ENCODE data around the gene PLCG2.

Gene PLCG2

GRCh38 chr16:81830845-81831540, 51.9 kb downstream of the PLCG2 start:
- TF ChIP-seq TCF12 (IDR thresholded peaks at IDR 0.05; ENCODE audit: low read depth) = no peak
- TF ChIP-seq CEBPB (IDR thresholded peaks at IDR 0.05) = no peak
- no peak for TF ChIP-seq CREB1 (IDR thresholded peaks at IDR 0.05; ENCODE audit: low read depth)
- no peak for TF ChIP-seq ZBTB7A (IDR thresholded peaks at IDR 0.05; ENCODE audit: low read depth)
- no peak for TF ChIP-seq USF1 (IDR thresholded peaks at IDR 0.05)
- TF ChIP-seq REST (IDR thresholded peaks at IDR 0.05; ENCODE audit: low read depth) = no peak
- no peak for TF ChIP-seq RAD21 (IDR thresholded peaks at IDR 0.05; ENCODE audit: low read depth)
- no peak for TF ChIP-seq TEAD4 (IDR thresholded peaks at IDR 0.05)
- no peak for TF ChIP-seq TAF1 (IDR thresholded peaks at IDR 0.05; ENCODE audit: low read depth)
- no peak for TF ChIP-seq MAX (IDR thresholded peaks at IDR 0.05)
- TF ChIP-seq EGR1 (IDR thresholded peaks at IDR 0.05) = no peak
- TF ChIP-seq EP300 (IDR thresholded peaks at IDR 0.05; ENCODE audit: borderline replicate concordance) = no peak
- TF ChIP-seq YY1 (IDR thresholded peaks at IDR 0.05; ENCODE audit: low read depth) = no peak
- TF ChIP-seq FOXM1 (IDR thresholded peaks at IDR 0.05; ENCODE audit: borderline replicate concordance, low read depth) = no peak
- TF ChIP-seq NFIC (IDR thresholded peaks at IDR 0.05) = no peak

GRCh38 chr16:81831722-81832126, 52.6 kb downstream of the PLCG2 start:
- TF ChIP-seq YY1 (IDR thresholded peaks at IDR 0.05; ENCODE audit: low read depth) (no peak), FOXM1 (IDR thresholded peaks at IDR 0.05; ENCODE audit: borderline replicate concordance, low read depth) (no peak), EGR1 (IDR thresholded peaks at IDR 0.05) (no peak), ZBTB7A (IDR thresholded peaks at IDR 0.05; ENCODE audit: low read depth) (no peak), TAF1 (IDR thresholded peaks at IDR 0.05; ENCODE audit: low read depth) (no peak), REST (IDR thresholded peaks at IDR 0.05; ENCODE audit: low read depth) (no peak), TEAD4 (IDR thresholded peaks at IDR 0.05) (no peak), CEBPB (IDR thresholded peaks at IDR 0.05) (no peak)

- TF ChIP-seq YY1 (IDR thresholded peaks at IDR 0.05; ENCODE audit: low read depth) = no peak
- no peak for TF ChIP-seq NFIC (IDR thresholded peaks at IDR 0.05)
- TF ChIP-seq USF1 (IDR thresholded peaks at IDR 0.05) = no peak
- TF ChIP-seq CREB1 (IDR thresholded peaks at IDR 0.05; ENCODE audit: low read depth) = no peak
- no peak for TF ChIP-seq TAF1 (IDR thresholded peaks at IDR 0.05; ENCODE audit: low read depth)
- TF ChIP-seq ZBTB7A (IDR thresholded peaks at IDR 0.05; ENCODE audit: low read depth) = no peak
- no peak for TF ChIP-seq MAX (IDR thresholded peaks at IDR 0.05)
- TF ChIP-seq EP300 (IDR thresholded peaks at IDR 0.05; ENCODE audit: borderline replicate concordance) = no peak
- TF ChIP-seq TCF12 (IDR thresholded peaks at IDR 0.05; ENCODE audit: low read depth) = no peak
- no peak for TF ChIP-seq CEBPB (IDR thresholded peaks at IDR 0.05)
- no peak for TF ChIP-seq FOXM1 (IDR thresholded peaks at IDR 0.05; ENCODE audit: borderline replicate concordance, low read depth)
- no peak for TF ChIP-seq EGR1 (IDR thresholded peaks at IDR 0.05)
- no peak for TF ChIP-seq REST (IDR thresholded peaks at IDR 0.05; ENCODE audit: low read depth)
- TF ChIP-seq TEAD4 (IDR thresholded peaks at IDR 0.05) = no peak
- no peak for TF ChIP-seq RAD21 (IDR thresholded peaks at IDR 0.05; ENCODE audit: low read depth)
Observed at GRCh38 chr16:81832801-81833547, 53.9 kb downstream of the PLCG2 start.

- TF ChIP-seq TAF1 (IDR thresholded peaks at IDR 0.05; ENCODE audit: low read depth) (no peak), FOXM1 (IDR thresholded peaks at IDR 0.05; ENCODE audit: borderline replicate concordance, low read depth) (no peak), USF1 (IDR thresholded peaks at IDR 0.05) (no peak), MAX (IDR thresholded peaks at IDR 0.05) (no peak), CREB1 (IDR thresholded peaks at IDR 0.05; ENCODE audit: low read depth) (no peak), TEAD4 (IDR thresholded peaks at IDR 0.05) (no peak), REST (IDR thresholded peaks at IDR 0.05; ENCODE audit: low read depth) (no peak), EGR1 (IDR thresholded peaks at IDR 0.05) (no peak), NFIC (IDR thresholded peaks at IDR 0.05) (no peak), RAD21 (IDR thresholded peaks at IDR 0.05; ENCODE audit: low read depth) (no peak), YY1 (IDR thresholded peaks at IDR 0.05; ENCODE audit: low read depth) (no peak)
Observed at GRCh38 chr16:81833751-81834150, 54.7 kb downstream of the PLCG2 start.
